Measurements from ENCODE around the gene SMG1.

The SMG1 gene

GRCh38 chr16:18925986-18926865, at the start of gene SMG1:
TSS of gene SMG1 (minus strand) at chr16:18926408. CDS start at chr16:18926041, 367 bp downstream.
- peak within 1 kb of the TSS; percentile 83 for H3K27ac ChIP-seq

GRCh38 chr16:18975109-18975508, 48.9 kb upstream of the SMG1 start:
- no peak for TF ChIP-seq CTCF (conservative IDR thresholded peaks at IDR 0.05)
- TF ChIP-seq ZFX (IDR thresholded peaks at IDR 0.05): no peak
- no peak overlapping the region for H3K27ac ChIP-seq

GRCh38 chr16:18969855-18970240, 43.6 kb upstream of the SMG1 start:
- H3K27ac ChIP-seq: no peak overlapping the region

GRCh38 chr16:18969050-18969854, 43.0 kb upstream of the SMG1 start:
- H3K27ac ChIP-seq: no peak overlapping the region
- TF ChIP-seq CTCF (conservative IDR thresholded peaks at IDR 0.05) (peak; percentile 97), ZFX (IDR thresholded peaks at IDR 0.05) (no peak)

More at GRCh38 chr16:18969855-18970240, 43.6 kb upstream of the SMG1 start:
- TF ChIP-seq ZFX (IDR thresholded peaks at IDR 0.05) (no peak), CTCF (conservative IDR thresholded peaks at IDR 0.05) (no peak)

- TF ChIP-seq ZFX (IDR thresholded peaks at IDR 0.05) (no peak), CTCF (conservative IDR thresholded peaks at IDR 0.05) (no peak)
- no peak overlapping the region for H3K27ac ChIP-seq
Measured at GRCh38 chr16:18966791-18967190, 40.6 kb upstream of the SMG1 start.

GRCh38 chr16:18965555-18965954, 39.3 kb upstream of the SMG1 start:
- no peak for TF ChIP-seq CTCF (conservative IDR thresholded peaks at IDR 0.05)
- TF ChIP-seq ZFX (IDR thresholded peaks at IDR 0.05): no peak
- H3K27ac ChIP-seq: no peak overlapping the region

- no peak for TF ChIP-seq CTCF (conservative IDR thresholded peaks at IDR 0.05)
- H3K27ac ChIP-seq: no peak overlapping the region
Measured at GRCh38 chr16:18959031-18959505, 32.9 kb upstream of the SMG1 start.

All from C4-2B (cell line).